CD4-positive, alpha-beta T cell treated with Interleukin-2 at 100 ng/mL for 4 hours (primary cell): Measurements from ENCODE around the gene SLC9A9.
"Not testable (repeated sequence)": the region's sequence is repeated elsewhere in the genome, so short reads cannot be mapped to it uniquely, and the experiment has no call there.

ENCODE experiments used
- DNase-seq: peaks from one replicate; pipeline ENCODE4 v3.0.0-alpha.2; 2020; ENCODE audit warnings: low spot score

Gene SLC9A9

DNA sequence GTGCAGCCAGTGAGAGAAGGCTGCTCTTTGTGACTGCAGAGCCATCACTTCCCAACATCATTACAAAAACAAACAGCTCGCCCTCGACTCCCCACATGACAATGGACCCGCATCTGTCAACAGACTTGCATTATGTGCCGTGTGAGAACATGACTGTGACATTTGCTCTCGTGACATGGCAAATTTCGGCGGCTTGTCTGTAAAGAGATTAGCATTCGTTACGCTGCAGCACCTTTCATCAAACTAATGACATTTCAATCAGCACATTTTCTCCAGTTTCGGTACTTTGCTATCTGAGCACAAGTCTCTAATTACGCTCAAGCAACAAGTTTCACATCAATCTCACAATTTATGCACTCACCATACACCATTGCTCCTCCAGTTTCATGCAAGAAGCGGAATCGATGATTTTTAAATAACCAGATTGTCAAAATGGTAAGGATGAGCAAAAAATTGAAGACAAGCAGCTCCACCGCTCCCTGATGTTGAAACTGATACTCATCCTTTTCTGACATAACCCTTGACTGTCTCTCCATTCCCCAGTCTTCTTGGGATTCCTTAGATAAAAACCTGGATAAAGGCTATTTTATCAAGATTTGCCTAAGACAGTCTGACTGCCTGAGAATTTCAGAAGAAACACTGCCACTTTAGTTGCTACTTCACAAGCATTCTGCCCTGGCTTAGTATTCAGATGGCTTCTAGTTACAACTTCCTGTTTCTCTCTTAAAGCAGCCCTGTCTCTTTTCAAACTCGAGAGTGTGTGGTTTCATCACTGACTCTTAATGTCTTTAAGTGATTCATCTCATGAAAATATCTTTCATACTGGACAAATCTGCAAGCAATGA, at the start of gene SLC9A9:
Gene SLC9A9, minus strand, starts transcription at position 682 of the 845 bp plus-strand sequence. Its CDS starts 146 bp downstream, at position 536.
- peak; percentile 65 for DNase-seq

DNA sequence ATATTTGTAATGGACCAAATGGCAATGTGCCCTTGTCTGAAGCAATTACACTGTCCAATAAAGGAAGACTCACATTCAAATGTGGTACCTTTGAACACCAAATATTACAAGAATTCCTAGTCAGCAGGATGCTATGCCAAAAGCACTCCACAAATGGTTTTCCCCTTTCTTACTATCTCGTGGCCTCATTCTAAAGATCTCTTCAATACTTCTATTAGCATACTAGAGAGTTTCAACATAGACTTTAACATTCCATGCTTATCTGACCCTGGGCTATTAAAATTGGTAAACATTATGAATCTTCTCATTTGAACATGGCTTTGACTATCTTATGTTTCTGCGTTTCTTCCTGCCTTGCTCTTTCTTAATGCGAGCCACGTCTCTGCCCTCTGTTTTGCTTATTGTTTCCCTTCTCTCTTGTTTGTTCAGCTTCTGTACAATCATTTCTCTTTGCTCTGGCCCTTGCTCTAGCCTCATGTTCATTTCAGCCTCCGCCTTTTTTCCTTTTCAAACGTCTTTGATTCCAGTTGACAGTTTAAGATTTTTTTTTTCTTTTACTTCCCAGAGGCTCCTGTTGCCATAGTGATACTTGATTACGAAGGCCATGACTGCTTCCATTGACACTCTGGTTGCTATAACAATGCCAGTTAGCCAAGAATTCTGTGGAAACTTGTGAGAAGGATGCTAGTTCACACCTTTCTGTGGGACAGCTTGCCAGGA, 49.5 kb upstream of the SLC9A9 start:
- no peak for DNase-seq

DNA sequence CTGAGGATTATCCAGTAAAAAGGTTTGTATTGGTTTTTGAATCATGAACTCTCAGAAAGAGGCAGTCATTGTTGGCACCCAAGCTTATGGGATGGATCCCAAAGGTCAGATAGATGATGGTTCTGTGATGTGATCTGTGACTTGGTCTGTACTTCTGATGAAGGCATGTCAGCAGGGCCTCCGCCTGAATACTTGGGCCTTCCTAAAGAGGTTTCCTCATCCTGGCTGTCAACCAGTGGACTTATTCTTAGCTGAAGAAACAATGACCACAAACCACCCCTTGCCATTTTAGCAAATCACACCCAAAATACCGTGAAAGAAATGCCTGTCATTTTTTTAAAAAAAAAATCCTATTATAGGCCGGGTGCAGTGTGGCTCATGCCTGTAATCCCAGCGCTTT, 48.2 kb upstream of the SLC9A9 start:
- no peak for DNase-seq

- no peak for DNase-seq
Observed at GRCh38 chr3:143895805-143896204, 47.5 kb upstream of the SLC9A9 start.

DNA sequence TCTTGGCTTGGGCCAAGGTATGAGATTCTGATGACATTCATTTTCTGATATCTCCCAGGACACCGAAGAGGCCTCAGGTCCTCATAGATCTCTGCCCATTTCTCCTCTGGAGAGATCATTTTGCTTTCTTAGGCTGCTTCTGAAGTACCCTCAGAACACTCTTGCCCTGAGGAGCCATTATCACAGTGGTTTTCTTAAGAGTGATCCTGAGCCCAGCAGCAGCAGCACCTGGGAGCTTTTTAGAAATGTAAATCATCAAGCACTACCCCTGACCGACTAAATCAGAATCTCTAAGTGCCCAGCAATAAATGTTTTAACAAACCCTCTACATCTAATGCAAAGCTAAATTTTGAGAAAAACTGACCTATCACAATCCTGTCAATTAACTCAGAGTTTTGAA, 40.6 kb upstream of the SLC9A9 start:
- no peak for DNase-seq

GRCh38 chr3:143888166-143888565, 39.9 kb upstream of the SLC9A9 start:
- no peak for DNase-seq

DNA sequence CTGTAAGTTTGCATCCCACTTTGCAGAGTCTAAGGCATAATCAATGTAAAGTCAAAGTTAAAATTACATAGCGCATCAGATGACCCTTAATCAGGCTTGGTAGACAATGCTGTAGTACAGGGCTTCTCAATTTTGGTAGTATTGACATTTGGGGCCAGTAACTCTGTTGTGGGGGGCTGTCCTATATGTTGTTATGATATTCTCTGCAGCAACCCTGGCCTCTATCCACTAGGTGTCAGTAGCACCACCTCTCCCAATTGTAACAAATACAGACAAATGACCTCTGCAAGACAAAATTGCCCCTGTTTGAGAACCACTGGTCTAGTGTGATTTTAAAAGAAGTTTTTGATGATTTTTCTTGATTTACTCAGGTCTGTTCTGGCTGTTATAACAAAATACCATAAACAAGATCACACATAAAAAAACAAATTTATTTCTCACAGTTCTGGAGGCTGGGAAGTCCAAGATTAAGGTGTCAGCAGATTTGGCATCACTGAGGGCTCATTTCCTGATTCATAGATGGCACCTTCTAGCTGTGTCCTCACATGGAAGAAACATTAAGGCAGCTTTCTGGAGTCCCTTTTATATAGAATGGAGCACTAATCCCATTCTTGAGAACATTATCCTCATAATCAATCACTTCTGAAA, 37.6 kb upstream of the SLC9A9 start:
- DNase-seq = peak; percentile 43

DNA sequence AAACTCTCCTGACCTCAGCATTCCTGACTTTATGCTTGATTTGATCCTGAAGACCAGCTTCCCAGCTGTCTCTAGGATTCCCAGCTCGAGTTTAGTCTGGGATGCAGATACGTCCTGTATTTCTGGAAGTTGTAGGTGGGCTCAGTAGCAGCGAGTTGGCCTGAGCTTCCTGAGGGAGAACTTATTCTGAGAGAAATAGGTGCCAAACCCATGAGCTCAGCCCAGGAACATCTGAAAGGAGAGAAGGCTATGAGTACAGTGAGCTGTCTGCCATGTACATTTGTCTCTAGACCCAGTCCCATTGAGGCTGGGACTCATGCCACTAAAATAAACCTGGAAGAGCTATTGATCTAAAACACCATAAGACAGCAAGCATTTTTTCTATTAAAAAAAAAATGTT, 36.6 kb upstream of the SLC9A9 start:
- DNase-seq = no peak

GRCh38 chr3:143883151-143883550, 34.9 kb upstream of the SLC9A9 start:
- DNase-seq = no peak

- DNase-seq = no peak
Observed at GRCh38 chr3:143881095-143881494, 32.8 kb upstream of the SLC9A9 start.

GRCh38 chr3:143875546-143875945, 27.3 kb upstream of the SLC9A9 start:
- DNase-seq = no peak

GRCh38 chr3:143873553-143873952, 25.3 kb upstream of the SLC9A9 start:
- DNase-seq = not testable (repeated sequence)

DNA sequence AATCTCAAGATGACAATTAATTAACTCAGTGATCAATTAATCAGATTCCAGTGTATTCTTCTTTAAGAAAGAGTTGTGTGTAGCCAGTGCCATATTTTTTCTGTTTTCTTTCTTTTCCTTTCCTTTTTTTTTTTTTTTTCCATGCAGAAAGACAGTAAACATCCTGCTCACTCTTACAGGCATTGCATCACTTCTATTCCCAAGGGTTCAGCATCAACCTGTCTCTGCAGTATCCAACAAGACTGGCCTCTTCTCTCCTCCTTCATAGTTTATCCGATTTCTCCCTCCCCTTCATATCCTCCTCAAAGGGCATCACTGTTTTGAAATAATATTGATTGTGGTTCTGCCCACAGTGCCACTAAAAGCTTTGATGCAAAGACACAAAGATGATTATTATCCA, 17.0 kb upstream of the SLC9A9 start:
- no peak for DNase-seq

GRCh38 chr3:143859465-143860203, 11.4 kb upstream of the SLC9A9 start:
- no peak for DNase-seq

- DNase-seq = no peak
Observed at GRCh38 chr3:143856252-143856970, 8.1 kb upstream of the SLC9A9 start.

DNA sequence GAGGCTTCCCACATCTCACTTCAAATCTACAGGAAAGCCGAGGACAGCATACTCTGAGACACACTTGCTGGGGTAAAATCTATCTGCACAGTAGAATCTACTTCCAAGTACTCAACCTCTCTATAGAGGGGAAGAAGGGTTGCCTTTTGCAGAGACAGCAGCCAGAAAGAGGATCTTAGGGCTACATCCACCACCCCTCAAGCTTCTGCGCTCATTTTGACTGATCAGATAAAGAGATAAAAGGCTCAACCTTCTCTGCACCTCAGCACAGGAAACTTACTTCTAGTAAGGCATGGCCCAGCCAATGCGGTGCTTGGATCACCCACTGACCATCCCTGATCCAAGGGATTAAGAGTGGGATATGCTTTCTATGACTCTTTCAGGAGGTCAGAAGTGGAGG, 6.9 kb upstream of the SLC9A9 start:
- DNase-seq = no peak

DNA sequence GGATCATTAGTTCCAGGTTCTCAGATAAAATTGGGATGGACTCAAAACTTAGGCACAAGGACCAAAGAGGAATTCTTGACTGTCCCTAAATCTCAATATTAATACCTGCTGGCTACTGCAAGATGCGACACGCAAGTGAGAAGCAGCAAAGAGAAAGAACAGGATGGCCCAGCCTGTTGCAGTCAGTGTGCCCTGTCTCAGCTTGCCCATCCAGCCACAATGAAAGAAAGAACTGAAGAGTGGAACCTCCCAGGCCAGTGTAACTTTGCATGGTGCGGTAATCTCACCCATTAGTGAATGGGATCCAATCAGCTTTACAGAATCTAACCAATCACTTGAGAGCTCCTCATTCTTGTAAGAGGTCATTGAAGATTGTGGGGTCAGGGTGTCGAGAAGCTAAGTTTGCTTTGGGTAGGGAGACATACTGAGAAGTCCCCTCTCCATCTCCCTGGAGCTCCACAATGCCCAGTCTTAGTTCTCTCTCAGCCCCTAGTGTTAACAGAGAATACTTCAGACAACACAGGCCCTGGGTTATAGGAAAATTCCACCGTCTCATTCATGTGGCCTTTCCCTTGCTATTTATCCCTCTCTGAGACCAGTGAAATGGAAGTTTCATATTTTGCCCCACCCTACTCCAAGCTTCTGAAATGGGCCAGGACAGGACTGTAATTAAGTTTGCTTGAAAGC, 3.2 kb upstream of the SLC9A9 start:
- no peak for DNase-seq

GRCh38 chr3:143850877-143851276, 2.6 kb upstream of the SLC9A9 start:
- DNase-seq = no peak

- peak; percentile 25 for DNase-seq
Observed at GRCh38 chr3:143849854-143850549, 1.7 kb upstream of the SLC9A9 start.

GRCh38 chr3:143848704-143849103, 436 bp upstream of the SLC9A9 start:
- DNase-seq = no peak
